Measurements from ENCODE around the gene TM9SF4. TPM values are rescaled to one million over a fixed set of nuclear protein-coding genes. Genes with fewer than 3 reads are reported as not detected.

Gene TM9SF4
- polyA plus RNA-seq, 3 donors = 49.7 to 78.5 (median 78.3) TPM

- Mint-ChIP-seq H3K4me1 (peaks cover 62% of the 10 kb centered on the region), H3K4me3 (peak overlapping the region; percentile 51 to 81), H3K27me3 (ENCODE audit: low read depth in 3 of 3) (peaks cover 0 to 2% (median 0%) of the 10 kb centered on the region in 3 donors), H3K27ac (peak overlapping the region; percentile 99 to 100 (median 100)), H3K9me3 (no peaks in the 10 kb centered on the region), H3K36me3 (peaks cover 18 to 30% of the 10 kb centered on the region in 2 donors)
- no peaks in the 10 kb centered on the region for H4K20me1 ChIP-seq (ENCODE audit: insufficient read depth, low read length)
- peak overlapping the region; percentile 91 to 99 for H3K27ac ChIP-seq (ENCODE audit: low read depth in 1 of 2, low read length in 2 of 2)
- H3K79me2 ChIP-seq (ENCODE audit: insufficient read depth, low read length) = peaks cover 59% of the 10 kb centered on the region
- TF ChIP-seq CTCF (IDR thresholded peaks at IDR 0.05) = no peak
- peaks cover 5 to 11% of the 10 kb centered on the region in 2 donors for H3K36me3 ChIP-seq (replicated peaks in 1 of 2; ENCODE audit: control insufficient read depth in 1 of 2, insufficient read depth in 2 of 2, low read length in 2 of 2)
- peak overlapping the region; percentile 92 for H3K4me2 ChIP-seq (replicated peaks; ENCODE audit: extremely low read depth, low read length, poor library complexity, severe bottlenecking)
- H3K9ac ChIP-seq (ENCODE audit: insufficient read depth, low read length, poor library complexity, severe bottlenecking) = peak overlapping the region; percentile 82
- no peaks in the 10 kb centered on the region for H3K27me3 ChIP-seq (ENCODE audit: control insufficient read depth in 2 of 2, insufficient read depth in 2 of 2, low read length in 2 of 2)
- WGBS (ENCODE audit: insufficient coverage) = 0% methylated on average over 2 of the region's 3 CpGs
- no peaks in the 10 kb centered on the region for H3K9me3 ChIP-seq (replicated peaks in 1 of 2; ENCODE audit: control insufficient read depth in 1 of 2, insufficient read depth in 1 of 2, low read length in 2 of 2)
- intact Hi-C loops (cut with micrococcal nuclease) = loop anchor here (2.0 to 10.0 kb wide), 6 partner anchors 43 to 507 kb away; partner anchors contain the start of genes PLAGL2 (in 2 of the 2), POFUT1 (in 2 of the 2), ASXL1 (in 1 of the 2) and ID1 (in 1 of the 2)
- DNase-seq = peak; percentile 52 to 76 (median 63)
- H2AFZ ChIP-seq (ENCODE audit: insufficient read depth, low read depth, low read length, poor library complexity, severe bottlenecking) = no peak overlapping the region
- peaks cover 65 to 69% of the 10 kb centered on the region in 2 donors for H3K4me1 ChIP-seq (ENCODE audit: control insufficient read depth in 1 of 2, insufficient read depth in 2 of 2, low read length in 2 of 2)
- H3K4me3 ChIP-seq (replicated peaks in 1 of 3; ENCODE audit: low read depth in 2 of 3, low read length in 3 of 3) = peak overlapping the region in 2 of 3 experiments; percentile 15 to 98
Observed at GRCh38 chr20:32111753-32112152, 2.2 kb downstream of the TM9SF4 start.

- H3K36me3 ChIP-seq (replicated peaks in 1 of 2; ENCODE audit: control insufficient read depth in 1 of 2, insufficient read depth in 2 of 2, low read length in 2 of 2) = peaks cover 5 to 11% of the 10 kb centered on the region in 2 donors
- H3K4me3 ChIP-seq (replicated peaks in 1 of 3; ENCODE audit: low read depth in 2 of 3, low read length in 3 of 3) = peak overlapping the region; percentile 13 to 98 (median 32)
- H3K27ac ChIP-seq (ENCODE audit: low read depth in 1 of 2, low read length in 2 of 2) = peak overlapping the region; percentile 91 to 99
- H3K4me1 ChIP-seq (ENCODE audit: control insufficient read depth in 1 of 2, insufficient read depth in 2 of 2, low read length in 2 of 2) = peaks cover 75 to 80% of the 10 kb centered on the region in 2 donors
- no peaks in the 10 kb centered on the region for H4K20me1 ChIP-seq (ENCODE audit: insufficient read depth, low read length)
- TF ChIP-seq CTCF (IDR thresholded peaks at IDR 0.05) = no peak
- Mint-ChIP-seq H3K9me3 (no peaks in the 10 kb centered on the region), H3K4me1 (peaks cover 73% of the 10 kb centered on the region), H3K36me3 (peaks cover 18 to 28% of the 10 kb centered on the region in 2 donors), H3K27ac (peak overlapping the region; percentile 99 to 100 (median 100)), H3K4me3 (peak overlapping the region; percentile 57 to 72), H3K27me3 (ENCODE audit: low read depth in 3 of 3) (peaks cover 0 to 2% (median 0%) of the 10 kb centered on the region in 3 donors)
- peak overlapping the region; percentile 82 for H3K9ac ChIP-seq (ENCODE audit: insufficient read depth, low read length, poor library complexity, severe bottlenecking)
- H2AFZ ChIP-seq (ENCODE audit: insufficient read depth, low read depth, low read length, poor library complexity, severe bottlenecking) = no peak overlapping the region
- peaks cover 64% of the 10 kb centered on the region for H3K79me2 ChIP-seq (ENCODE audit: insufficient read depth, low read length)
- intact Hi-C loops (cut with micrococcal nuclease) = loop anchor here (2.0 to 10.0 kb wide), 6 partner anchors 42 to 508 kb away; partner anchors contain the start of genes PLAGL2 (in 2 of the 2), POFUT1 (in 2 of the 2), ASXL1 (in 1 of the 2) and ID1 (in 1 of the 2)
- H3K4me2 ChIP-seq (replicated peaks; ENCODE audit: extremely low read depth, low read length, poor library complexity, severe bottlenecking) = peak overlapping the region; percentile 92
- 0% methylated on average over 1 of the region's 5 CpGs for WGBS (ENCODE audit: insufficient coverage)
- no peaks in the 10 kb centered on the region for H3K9me3 ChIP-seq (replicated peaks in 1 of 2; ENCODE audit: control insufficient read depth in 1 of 2, insufficient read depth in 1 of 2, low read length in 2 of 2)
- H3K27me3 ChIP-seq (ENCODE audit: control insufficient read depth in 2 of 2, insufficient read depth in 2 of 2, low read length in 2 of 2) = no peaks in the 10 kb centered on the region
- peak; percentile 96 to 99 (median 99) for DNase-seq
Observed at GRCh38 chr20:32112841-32113240, 3.3 kb downstream of the TM9SF4 start.
